Parathyroid adenoma (tissue), 2 donors: ENCODE results near the gene GTF2E1.

ENCODE experiments used
- H2AFZ ChIP-seq: fragments of 300-600 bp; sonication (generic); one replicate; pipeline ENCODE4 v1.7.0; 2017; ENCODE audit warnings: antibody characterized with exemption, mild to moderate bottlenecking
- H3K27ac ChIP-seq: fragments of 300-600 bp; sonication (generic); one replicate; pipeline ENCODE4 v1.7.0; 2017
- H3K27me3 ChIP-seq: fragments of 300-600 bp; sonication (generic); one replicate; pipeline ENCODE4 v1.7.0; 2017; ENCODE audit warnings: low read length; ENCODE audit not compliant: control insufficient read depth, insufficient read depth
- H3K36me3 ChIP-seq: fragments of 300-600 bp; sonication (generic); one replicate; pipeline ENCODE4 v1.7.0; 2017; ENCODE audit warnings: low read length; ENCODE audit not compliant: control insufficient read depth, insufficient read depth
- H3K4me1 ChIP-seq: fragments of 300-600 bp; sonication (generic); one replicate; pipeline ENCODE4 v1.7.0; 2017; ENCODE audit warnings: control low read depth
- H3K4me2 ChIP-seq: fragments of 300-600 bp; sonication (generic); one replicate; pipeline ENCODE4 v1.7.0; 2017; ENCODE audit warnings: low read length
- H3K4me3 ChIP-seq: fragments of 300-600 bp; sonication (generic); one replicate; pipeline ENCODE4 v1.7.0; 2017; ENCODE audit warnings: low read depth, low read length
- H3K79me2 ChIP-seq: fragments of 300-600 bp; sonication (generic); one replicate; pipeline ENCODE4 v1.7.0; 2017; ENCODE audit warnings: control low read depth
- H3K9ac ChIP-seq: fragments of 300-600 bp; sonication (generic); one replicate; pipeline ENCODE4 v1.7.0; 2017; ENCODE audit warnings: mild to moderate bottlenecking
- H3K9me3 ChIP-seq: fragments of 300-600 bp; sonication (generic); one replicate; pipeline ENCODE4 v1.7.0; 2017; ENCODE audit warnings: low read length; ENCODE audit not compliant: control insufficient read depth
- TF ChIP-seq, protein P1 (sequence below): fragments of 300-600 bp; sonication (generic); IDR thresholded peaks from one replicate; pipeline ENCODE4 v1.7.0; 2017; ENCODE audit warnings: antibody characterized with exemption, mild to moderate bottlenecking
- donor health status: primary hyperparathyroidism.

The GTF2E1 gene

DNA sequence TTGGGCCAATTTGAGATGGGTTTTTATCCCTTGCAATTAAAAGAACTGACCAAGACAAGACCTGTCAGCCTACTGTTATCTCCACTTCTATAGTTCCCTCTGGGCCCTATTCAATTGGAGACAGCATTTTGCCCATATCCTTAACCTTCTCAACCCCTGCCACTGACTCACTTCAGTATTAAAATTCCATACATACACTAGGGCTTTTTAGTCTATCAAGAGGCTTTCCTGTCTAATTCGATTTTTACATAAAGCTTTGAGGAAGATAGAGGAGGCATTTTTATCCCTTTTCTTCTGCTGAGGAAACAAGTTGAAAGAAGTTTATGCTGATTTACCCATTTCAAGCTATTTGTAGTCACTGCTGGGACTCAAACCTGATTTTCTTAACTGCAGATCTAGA lies 51.1 kb downstream of the GTF2E1 start:
- H3K27me3 ChIP-seq = no peaks in the 10 kb centered on the region
- H3K4me2 ChIP-seq = no peak overlapping the region
- no peaks in the 10 kb centered on the region for H3K4me1 ChIP-seq
- no peak overlapping the region for H2AFZ ChIP-seq
- no peak overlapping the region for H3K9ac ChIP-seq
- no peaks in the 10 kb centered on the region for H3K9me3 ChIP-seq
- no peak overlapping the region for H3K27ac ChIP-seq
- TF ChIP-seq, protein P1, sequence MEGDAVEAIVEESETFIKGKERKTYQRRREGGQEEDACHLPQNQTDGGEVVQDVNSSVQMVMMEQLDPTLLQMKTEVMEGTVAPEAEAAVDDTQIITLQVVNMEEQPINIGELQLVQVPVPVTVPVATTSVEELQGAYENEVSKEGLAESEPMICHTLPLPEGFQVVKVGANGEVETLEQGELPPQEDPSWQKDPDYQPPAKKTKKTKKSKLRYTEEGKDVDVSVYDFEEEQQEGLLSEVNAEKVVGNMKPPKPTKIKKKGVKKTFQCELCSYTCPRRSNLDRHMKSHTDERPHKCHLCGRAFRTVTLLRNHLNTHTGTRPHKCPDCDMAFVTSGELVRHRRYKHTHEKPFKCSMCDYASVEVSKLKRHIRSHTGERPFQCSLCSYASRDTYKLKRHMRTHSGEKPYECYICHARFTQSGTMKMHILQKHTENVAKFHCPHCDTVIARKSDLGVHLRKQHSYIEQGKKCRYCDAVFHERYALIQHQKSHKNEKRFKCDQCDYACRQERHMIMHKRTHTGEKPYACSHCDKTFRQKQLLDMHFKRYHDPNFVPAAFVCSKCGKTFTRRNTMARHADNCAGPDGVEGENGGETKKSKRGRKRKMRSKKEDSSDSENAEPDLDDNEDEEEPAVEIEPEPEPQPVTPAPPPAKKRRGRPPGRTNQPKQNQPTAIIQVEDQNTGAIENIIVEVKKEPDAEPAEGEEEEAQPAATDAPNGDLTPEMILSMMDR = no peak
- no peaks in the 10 kb centered on the region for H3K79me2 ChIP-seq
- H3K4me3 ChIP-seq = no peak overlapping the region
- H3K36me3 ChIP-seq = no peaks in the 10 kb centered on the region

DNA sequence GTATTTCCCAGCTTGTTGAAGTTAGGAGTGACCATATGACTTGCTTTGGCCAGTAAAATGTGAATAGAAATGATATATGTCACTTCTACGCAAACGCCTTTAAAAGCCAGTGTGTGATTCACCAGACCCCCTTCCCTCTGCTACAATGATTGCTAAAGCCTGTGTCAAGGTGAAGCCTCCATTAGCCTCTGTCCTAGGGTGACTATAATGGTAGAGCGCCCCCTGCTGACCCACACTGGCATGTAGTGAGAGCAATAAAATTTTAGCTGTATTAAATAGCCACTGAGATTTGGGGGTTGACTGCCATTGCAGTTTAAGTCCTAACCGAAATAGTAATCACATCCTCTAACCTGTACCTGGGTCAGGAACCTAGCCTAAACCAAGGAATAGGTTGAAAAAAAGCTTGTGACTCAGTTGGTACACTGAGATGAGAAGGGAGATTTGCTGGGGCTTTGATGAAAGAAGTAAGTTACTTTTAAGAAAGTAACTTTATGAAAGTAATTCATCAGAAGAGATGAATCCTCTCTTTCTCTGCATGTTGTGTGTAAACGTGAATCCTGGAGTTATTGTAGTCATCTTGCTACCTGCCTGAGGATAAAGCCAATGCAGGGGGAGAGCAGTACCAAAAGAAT lies 52.6 kb downstream of the GTF2E1 start:
- Histone ChIP-seq H3K4me3 (no peak overlapping the region), H3K9me3 (no peaks in the 10 kb centered on the region), H3K4me2 (no peak overlapping the region), H2AFZ (no peak overlapping the region), H3K27me3 (no peaks in the 10 kb centered on the region), H3K27ac (no peak overlapping the region), H3K36me3 (no peaks in the 10 kb centered on the region), H3K9ac (no peak overlapping the region), H3K4me1 (no peaks in the 10 kb centered on the region), H3K79me2 (no peaks in the 10 kb centered on the region)
- TF ChIP-seq, protein P1 = peak; percentile 92

DNA sequence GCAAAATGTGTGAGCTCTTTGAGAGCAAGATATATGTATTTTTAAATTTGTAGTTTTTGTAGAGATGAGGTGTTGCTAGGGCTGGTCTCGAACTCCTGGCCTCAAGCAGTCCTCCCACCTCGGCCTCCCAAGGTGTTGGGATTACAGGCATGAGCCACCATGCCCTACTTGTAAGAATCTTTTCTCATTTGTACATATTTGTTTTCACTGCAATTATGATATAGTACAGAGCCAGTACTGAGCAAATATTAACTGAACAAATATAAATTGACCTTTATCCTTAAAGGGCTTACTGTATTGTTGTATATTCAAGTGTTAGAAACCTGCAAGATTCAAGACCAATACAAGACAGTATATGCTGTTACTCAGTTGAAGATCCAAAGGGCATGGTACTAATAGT lies 53.4 kb downstream of the GTF2E1 start:
- Histone ChIP-seq H3K4me1 (no peaks in the 10 kb centered on the region), H3K9me3 (no peaks in the 10 kb centered on the region), H2AFZ (no peak overlapping the region), H3K4me3 (no peak overlapping the region), H3K36me3 (no peaks in the 10 kb centered on the region), H3K4me2 (no peak overlapping the region), H3K27me3 (no peaks in the 10 kb centered on the region), H3K79me2 (no peaks in the 10 kb centered on the region), H3K27ac (no peak overlapping the region), H3K9ac (no peak overlapping the region)
- TF ChIP-seq, protein P1 = no peak

DNA sequence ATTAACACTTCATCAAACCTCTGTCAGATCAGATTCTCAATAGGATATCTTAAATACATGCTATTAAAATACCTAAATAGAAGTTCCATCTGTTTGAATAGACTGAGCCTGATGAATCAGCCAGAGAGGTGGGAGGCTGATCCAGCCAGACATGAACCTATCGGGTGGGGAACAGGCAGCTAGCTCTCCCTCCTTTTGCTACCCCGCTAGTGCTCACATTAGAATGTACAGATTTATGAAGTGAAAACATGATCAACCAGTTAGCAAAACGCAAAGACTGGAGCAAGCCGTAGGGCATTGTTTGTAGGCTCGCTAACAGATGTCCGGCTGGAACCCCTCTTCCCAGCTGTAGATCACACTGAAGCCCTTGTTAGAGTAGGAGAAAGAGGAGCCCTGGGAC lies 54.4 kb downstream of the GTF2E1 start:
- H3K27ac ChIP-seq = no peak overlapping the region
- H3K9me3 ChIP-seq = no peaks in the 10 kb centered on the region
- H3K27me3 ChIP-seq = no peaks in the 10 kb centered on the region
- H2AFZ ChIP-seq = no peak overlapping the region
- no peaks in the 10 kb centered on the region for H3K36me3 ChIP-seq
- H3K4me1 ChIP-seq = no peaks in the 10 kb centered on the region
- no peaks in the 10 kb centered on the region for H3K79me2 ChIP-seq
- TF ChIP-seq, protein P1 = no peak
- H3K9ac ChIP-seq = no peak overlapping the region
- no peak overlapping the region for H3K4me2 ChIP-seq
- H3K4me3 ChIP-seq = no peak overlapping the region

DNA sequence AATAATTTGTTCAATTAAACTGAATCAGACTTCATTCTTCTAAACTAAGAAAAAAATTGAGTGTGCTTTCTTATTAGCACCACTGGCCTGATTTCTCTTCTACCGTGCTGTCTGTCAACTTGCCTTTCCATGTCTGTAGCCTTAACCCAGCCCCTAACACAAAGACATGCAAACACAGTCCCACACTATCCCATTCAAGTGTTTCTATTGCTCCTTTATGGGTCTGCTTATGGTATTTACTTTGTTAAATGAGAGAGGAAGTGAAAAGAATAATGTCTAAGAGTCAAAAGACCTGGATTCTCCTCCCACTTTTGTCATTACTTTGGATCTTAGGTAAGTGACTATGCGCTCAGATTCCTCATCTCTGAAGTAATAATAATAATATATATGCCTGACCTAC lies 55.3 kb downstream of the GTF2E1 start:
- TF ChIP-seq, protein P1 = no peak
- Histone ChIP-seq H3K36me3 (no peaks in the 10 kb centered on the region), H2AFZ (no peak overlapping the region), H3K79me2 (no peaks in the 10 kb centered on the region), H3K4me3 (no peak overlapping the region), H3K9me3 (no peaks in the 10 kb centered on the region), H3K27me3 (no peaks in the 10 kb centered on the region), H3K9ac (no peak overlapping the region), H3K4me2 (no peak overlapping the region), H3K27ac (no peak overlapping the region), H3K4me1 (no peaks in the 10 kb centered on the region)
